Suprapubic skin (tissue), 4 donors: ENCODE measurements around the gene ARAP2.

Experiments
- CTCF ChIP-seq, 2 donors: fragments of 200-600 bp in 1 of 2; fragments of 450-650 bp in 1 of 2; sonication (generic) in 1 of 2; IDR thresholded peaks; one replicate each; pipeline ENCODE4 v1.5.1; 2016 to 2019; ENCODE audit warnings: antibody characterized with exemption in 2 of 2, mild to moderate bottlenecking in 1 of 2, moderate library complexity in 1 of 2
- POLR2A ChIP-seq, 2 donors: fragments of 450-650 bp; IDR thresholded peaks; one replicate each; pipeline ENCODE4 v1.6.1; 2017; ENCODE audit warnings: antibody characterized with exemption in 2 of 2, mild to moderate bottlenecking in 2 of 2, moderate library complexity in 2 of 2
- POLR2AphosphoS5 ChIP-seq, 3 donors: sonication (generic); formaldehyde crosslinking; IDR thresholded peaks; one replicate each; pipeline ENCODE4 v1.6.1; 2017; ENCODE audit warnings: antibody characterized with exemption in 3 of 3

GRCh38 chr4:36237366-36238313 is 6.7 kb downstream of the ARAP2 start:
- TF ChIP-seq CTCF (IDR thresholded peaks at IDR 0.05): no peak
- no peak for TF ChIP-seq POLR2A (IDR thresholded peaks at IDR 0.05)
- no peak for TF ChIP-seq POLR2AphosphoS5 (IDR thresholded peaks at IDR 0.05)
